Activated T-helper 9 cell treated with anti-CD3 and anti-CD28 coated beads, Interleukin-2, amount 50 U/mL, for 16 hours (primary cell): Measurements from ENCODE around the gene ASCC1.

Source experiments
- DNase-seq: peaks from one replicate; pipeline ENCODE4 v3.0.0-alpha.2; 2020; ENCODE audit warnings: low read depth

Gene ASCC1

DNA sequence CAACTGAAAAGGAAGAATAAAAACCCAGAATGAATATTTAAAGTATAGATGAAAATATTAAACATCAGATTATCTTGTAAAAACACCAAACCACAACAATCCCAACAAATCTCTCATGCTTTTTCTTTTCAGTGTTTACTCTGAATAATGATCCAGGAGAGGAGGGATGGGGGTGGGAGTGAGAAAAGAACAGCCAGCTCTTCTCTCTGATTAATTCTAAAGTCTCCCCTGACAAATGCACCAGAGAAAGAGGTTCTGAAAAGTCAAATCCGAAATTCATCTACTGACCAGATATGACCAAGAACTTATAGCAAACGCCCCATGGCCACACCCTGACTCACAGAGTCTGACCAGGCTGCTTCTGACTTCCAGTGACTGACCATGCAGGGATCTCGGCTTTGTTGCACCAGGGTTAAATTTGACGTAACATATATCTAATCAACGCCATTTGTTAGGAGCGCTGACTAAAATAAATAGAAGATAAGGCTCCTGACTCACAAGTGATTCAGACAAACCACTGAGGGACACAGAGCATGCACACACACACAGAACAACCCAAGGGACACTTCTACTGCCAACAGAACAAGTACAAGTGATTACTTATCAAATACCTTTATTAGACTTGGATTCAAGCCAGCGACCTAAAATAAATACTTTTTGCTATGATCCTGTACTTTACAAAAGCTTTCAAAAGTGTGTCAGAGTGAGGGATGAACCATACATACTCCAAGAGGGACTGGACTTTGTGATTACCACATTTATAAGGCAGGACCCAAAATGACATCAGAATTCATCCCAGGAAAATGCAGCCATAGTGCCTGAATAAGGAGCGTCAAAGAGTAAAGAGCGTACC lies 118.4 kb downstream of the ASCC1 start:
- no peak for DNase-seq

DNA sequence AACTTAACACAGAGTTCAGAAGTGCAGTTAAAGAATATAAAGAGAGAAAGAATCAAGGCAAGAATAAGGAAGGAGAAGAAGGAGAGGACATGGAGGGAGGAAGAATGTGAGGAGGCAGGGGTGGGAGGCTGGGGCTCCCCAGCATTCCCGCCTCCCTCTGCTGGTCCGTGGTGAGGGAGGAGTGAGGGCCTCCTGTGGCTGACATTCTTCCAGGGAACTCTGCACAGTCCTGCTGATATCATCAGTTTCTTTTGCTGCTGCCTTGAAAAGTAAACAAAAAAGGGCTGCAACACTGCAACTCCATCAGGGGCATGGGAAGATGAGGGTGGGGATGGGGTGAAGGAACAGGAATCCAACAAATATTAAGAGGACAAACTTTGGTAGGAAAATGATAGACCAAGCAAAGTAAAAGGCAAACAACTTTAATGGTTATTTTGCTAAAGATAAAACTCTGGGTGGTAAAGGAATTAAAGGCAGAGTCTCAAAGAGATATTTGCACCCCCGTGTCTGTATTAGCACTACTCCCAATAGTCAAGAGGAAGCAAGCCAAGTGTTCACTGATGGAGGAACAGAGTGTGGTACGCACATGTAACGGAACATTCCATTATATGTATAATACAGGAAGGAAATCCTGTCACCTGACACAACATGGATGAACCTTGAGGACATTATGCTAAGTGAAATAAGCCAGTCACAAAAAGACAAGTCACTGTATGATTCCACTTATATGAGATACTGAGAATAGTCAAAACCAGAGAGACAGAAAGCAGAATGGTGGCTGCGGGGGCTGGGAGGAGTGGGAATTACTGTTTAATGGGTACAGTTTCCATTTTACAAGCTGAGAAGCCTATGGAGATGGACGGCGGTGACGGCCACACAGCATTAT lies 119.7 kb downstream of the ASCC1 start:
- DNase-seq = no peak

DNA sequence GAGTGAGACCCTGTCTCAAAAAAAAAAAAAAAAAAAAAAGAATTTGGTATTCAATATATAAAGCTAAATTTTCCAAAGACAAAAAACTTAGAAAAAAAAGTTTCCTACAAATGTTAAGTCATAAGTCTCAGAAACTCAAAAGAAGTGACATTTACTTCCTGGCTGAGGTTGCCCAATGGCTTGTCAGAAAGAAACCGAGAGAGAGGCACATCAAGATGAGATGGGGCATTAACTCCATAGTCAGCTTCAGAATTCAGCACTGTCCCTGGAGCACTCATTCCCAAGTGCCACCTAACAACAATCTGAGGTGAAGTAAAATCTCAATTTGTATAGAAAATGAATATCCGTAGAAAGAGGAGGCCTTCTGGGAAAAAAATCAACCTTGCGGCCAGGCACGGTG lies 120.9 kb downstream of the ASCC1 start:
- no peak for DNase-seq

DNA sequence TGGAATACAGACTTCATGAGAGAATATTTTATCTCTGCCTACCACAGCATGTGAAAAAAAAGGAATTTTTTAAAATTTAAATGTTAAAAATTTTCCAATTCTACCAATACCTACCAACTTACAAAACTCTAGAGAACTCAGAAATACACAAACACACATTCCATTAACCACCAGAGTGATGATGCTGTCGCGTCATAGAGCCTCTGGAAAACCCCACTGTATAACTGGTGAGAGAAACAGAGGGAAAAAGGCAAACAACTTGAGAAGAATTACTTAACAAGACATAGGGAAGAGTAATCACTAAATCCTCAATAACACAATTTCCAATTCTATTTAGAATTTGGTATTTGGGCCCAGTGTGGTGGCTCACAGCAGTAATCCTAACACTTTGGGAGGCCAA lies 121.5 kb downstream of the ASCC1 start:
- no peak for DNase-seq

DNA sequence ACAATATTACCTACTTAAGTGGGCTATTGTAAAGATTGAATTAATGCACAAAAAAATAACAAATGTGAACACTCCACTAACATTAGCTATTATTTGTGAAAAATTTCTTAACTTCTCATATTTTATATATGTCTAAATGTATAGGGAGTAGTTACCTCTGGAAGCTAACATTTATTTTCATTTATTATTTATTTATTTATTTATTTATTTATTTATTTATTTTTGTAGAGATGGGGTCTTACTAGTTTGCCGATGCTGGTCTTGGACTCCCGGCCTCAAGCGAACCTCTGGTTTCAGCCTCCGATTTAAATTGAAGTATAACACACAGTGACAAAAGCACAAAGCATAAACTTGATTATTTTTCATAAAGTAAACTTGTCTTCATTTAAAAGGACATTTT lies 122.6 kb downstream of the ASCC1 start:
- no peak for DNase-seq

DNA sequence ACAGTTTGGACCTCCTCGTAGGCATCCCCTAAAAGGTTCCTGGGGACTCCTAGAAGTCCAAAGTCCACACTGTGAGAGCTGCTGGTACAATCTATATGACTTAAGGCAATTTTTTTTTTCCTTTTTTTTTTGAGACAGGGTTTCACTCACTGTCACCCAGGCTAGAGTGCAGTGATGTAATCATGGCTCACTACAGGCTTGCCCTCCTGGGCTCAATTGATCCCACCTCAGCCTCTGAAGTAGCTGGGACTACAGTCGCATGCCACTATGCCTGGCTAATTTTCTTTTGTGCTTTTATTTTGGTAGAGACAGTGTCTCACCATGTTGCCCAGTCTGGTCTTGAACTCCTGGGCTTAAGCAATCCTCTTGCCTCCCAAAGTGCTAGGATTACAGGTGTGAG lies 123.1 kb downstream of the ASCC1 start:
- DNase-seq = no peak

DNA sequence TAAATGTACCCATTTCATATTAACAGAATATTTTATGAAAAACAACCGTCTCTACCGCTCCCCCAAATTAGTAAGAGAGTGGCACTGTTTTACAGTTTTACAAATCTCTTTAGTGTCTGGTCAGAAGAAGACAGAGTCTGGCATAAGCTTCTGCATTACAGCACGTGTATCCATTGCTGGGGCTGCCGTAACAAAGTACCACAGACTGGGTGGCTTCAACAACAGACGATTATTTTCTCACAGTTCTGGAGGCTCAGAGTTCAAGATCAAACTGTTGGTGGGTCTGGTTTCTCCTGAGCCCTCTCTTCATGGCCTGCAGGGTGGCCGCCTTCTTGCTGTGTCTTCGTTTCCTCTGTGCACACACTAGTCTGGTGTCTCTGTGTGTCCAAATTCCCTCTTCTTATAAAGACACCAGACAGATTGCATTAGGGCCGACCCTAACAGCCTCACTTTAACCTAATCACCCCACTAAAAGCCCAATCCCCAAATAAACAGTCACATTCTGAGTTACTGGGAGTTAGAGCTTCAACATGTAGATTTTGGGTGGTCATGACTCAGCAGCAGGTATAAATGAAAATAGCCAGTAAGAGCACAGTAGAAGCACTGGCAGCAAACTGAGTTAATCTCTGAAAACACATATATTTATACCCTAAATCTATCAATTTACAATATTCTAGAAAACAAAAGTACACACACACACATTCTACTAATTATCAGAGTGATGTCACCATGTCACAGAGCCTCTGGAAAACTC lies 123.7 kb downstream of the ASCC1 start:
- DNase-seq = no peak

DNA sequence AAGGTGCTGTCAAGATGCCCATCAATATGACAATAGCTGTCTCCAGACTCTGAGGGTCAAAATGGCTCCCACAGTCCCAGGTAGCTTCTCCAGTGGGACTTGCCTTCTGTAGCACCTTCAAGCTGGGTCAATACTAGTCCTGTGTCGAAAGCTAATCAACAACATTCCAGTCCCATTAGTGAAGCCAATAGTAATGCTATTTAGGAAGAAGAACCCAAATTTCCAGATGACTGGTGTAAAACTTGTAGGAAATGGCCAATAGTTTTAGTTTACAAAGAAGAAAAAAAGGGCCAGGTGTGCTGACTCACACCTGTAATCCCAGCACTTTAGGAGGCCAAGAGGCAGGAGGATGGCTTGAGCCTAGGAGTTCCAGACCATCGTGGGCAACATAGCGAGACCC lies 125.8 kb downstream of the ASCC1 start:
- DNase-seq = no peak

DNA sequence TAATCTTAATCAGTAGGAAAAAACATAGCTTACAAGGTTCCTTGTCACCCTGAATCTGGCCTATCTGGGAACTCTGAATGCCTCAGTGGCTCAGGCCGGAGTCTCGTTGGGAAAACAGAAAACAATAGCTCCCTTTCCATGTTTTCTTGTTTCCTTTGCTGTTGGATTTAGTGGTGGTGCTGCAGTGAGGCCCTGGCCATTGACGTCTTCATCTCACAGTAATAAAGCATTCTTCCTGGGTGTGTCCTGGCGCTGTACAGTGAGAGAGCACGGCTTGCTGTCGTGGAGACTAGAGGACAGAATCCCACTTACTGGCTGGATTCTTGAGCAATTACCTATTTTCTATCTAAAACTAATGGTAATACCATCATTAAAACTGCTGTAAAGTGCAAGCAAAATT lies 126.5 kb downstream of the ASCC1 start:
- no peak for DNase-seq

DNA sequence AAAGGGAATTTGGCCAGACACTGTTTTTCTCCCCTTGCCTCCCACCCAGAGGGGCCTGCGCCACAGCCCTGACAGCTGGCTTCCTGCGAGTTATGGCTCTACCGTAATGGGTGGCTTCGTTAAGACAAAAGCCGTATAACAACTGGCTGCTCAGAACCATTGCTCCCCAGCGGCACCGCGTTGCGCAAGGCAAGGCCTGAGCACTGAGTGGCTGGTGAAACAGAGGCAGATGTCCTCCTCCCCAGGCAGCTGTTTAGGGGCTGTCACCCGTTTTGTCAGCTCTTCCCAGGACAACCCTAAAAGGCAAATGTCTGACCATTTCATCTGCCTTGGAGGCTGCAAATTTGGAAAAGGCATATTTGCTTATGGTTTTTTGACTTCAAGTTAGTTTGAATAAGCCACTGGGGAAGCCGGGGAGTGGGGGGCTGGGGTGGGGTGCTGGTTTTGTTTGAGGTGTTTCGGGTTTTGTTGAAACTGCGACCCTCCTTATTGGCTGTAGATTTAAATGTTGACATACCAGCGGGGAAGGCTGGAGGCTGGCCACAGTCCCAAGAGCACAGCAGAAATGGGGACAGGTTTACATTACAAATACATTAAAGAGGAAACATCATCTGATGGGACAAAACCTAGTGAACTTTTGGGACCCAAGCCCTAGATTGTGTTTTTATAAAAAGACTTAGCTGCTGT lies 127.0 kb downstream of the ASCC1 start:
- peak; percentile 37 for DNase-seq

DNA sequence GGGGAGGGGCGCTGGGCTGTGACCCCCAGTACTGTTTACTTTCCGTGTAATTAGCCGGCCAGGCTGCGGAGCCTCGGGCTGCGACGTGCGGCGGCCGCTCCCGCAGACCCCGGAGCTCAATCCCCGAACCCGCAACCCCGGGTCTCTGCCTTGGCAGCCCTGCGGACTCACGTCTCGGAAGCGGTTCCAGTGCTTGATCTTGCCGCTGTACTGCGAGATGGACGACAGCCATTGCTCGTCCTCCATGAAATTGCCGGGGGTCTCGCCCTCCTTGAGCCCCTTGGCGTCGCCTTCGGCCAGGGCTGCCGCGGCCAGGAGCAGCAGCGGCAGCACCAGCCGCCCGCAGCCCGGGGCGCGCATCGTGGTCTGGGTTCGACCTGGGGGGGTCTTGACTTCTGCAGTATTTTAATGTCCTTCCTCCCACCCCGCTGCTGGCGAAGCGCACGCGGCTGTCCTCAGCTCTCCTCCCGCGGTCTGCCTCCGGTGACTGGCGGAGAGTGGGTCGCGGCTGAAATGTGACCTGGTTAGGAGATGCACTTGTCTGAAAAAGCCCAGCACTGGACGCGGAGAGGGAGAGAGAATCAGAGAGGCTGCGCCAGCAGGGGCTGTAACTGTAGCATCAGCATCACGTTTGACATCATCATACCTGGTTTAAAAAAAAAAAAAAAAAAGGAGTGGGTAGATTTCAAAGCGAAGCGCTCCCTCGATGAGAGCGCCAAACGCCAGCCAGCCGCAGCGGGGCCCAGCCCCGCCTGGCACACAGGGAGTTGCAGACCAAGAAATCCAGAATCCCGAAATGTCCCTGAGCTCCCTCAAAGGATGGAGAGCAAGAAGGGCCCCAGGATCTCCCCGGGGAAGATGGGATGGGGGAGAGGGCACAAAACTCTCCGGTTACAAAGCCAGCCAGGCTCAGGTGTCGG lies 127.8 kb downstream of the ASCC1 start, which contains the start of gene SPOCK2:
SPOCK2 (minus strand) TSS at position 583 of the 920 bp plus-strand sequence; CDS start at position 360, 223 bp downstream.
- DNase-seq = peak; percentile 62

DNA sequence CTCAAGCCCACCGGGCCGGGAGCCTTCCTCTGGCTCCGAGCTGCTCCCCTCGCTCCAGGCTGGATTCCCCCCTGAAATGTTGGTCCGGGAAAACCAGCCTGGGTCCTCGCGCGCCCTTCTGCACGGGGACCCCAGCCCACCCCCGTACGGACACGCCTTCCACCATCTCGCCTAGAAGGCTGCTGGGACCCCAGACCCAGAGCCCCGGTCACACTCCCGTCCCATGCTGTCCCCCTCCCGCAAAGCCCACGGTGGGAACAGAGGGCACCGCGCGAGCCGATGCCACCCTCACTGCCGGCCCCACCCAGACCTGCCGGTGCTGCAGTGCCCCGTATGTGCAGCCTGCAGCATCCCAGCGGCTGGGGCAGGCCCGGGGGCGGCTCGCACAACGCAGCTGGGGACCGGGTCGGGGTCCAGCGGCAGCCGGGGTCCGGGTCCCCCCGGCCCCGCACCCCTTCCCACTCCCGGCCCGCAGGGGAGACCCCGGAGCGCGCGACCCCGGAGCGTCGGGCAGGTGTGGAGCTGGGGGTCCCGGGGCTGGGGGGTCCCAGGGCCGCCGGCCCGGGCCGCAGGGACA lies 128.6 kb downstream of the ASCC1 start:
- no peak for DNase-seq

DNA sequence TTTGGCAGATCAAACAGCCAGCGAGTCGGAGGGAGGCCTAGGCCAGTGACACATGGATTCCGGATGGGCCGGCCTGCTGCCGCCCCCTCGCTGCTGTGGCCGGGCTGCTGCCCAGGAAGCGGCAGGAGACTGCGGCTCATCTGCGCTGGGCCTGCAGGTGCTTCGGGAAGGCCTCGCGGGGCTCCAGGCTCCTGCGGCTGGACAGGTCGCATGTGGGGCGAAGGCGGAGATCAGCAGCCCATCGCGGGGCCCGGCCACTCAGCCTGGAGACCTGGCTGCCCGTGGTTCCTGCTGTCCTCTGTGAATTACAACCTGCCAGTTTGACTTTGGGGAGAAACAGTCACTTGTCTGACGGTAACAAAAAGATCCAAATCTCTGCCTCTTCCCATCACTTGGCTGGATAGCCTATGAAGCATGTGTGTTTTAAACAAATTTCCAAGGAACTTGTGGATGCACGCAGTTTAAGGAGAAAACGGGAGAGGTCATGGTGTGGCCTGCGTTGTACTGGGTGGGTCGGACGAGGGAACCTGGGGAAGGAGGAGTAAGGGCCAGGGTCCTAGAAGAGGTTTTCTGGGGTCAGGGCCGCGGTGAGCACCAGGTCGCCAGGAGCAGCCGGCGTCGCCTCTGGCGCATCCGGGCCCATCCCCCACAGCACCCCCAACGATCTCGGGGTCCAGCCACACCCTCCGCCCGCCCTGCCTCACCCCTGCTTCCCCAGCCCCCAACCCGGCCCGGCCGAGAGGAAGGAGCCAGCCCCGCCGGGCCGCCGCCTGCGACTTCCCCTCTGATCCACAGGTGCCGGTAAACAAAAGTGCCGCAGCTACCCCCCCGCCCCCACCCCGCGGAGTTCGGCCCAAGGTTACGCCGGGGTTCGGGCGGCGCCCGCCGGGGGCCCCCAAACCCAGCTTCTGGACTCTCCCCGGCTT lies 129.3 kb downstream of the ASCC1 start:
- DNase-seq = peak; percentile 45

DNA sequence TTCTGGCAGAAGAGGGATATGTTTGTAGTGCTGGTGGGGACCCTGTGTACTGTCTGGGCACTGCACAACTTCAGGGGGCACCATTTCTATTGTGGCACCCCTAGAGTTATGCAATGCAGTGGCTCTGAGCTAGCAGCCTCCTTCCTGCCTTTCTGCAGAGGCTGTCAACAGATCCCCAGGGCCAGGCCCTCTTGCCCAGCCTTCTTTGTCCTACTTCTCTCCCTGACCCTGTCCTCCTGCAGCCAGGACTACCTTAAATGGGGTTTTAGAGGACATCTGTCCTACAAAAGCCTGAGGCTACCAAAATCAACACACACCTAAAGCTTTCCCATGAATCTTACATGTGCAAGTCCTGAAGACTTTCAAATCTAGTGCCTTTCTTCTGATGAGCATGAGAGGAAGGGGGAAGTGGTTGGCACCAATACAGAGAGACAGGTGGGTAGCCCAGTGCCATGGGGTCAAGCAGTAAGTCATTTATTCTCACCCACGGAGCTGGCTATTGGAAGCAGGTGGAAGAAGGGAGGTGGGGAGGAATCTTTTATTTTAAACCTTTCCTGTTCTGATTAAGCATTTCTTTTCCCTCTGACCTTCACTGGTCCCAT lies 130.1 kb downstream of the ASCC1 start:
- DNase-seq = no peak

DNA sequence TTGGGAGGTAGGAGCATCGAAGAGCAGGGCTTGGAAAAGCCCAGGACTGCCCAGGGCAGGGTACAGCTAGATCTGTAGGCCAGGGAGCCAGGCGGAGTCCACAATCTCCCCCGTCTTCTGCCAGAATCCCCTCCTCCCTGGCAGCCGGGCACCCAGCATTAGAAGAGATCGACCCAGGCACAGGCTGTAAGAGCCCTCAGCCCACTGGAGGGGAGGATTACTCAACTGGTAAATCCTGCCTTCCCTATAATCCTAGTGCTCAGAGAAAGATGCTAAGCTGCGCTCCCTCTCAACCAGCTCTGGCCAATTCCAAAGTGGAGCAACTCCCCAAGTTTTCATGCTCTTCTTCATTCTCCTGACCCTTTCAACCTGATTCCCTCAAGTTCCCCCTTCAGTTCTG lies 130.9 kb downstream of the ASCC1 start:
- DNase-seq = no peak

DNA sequence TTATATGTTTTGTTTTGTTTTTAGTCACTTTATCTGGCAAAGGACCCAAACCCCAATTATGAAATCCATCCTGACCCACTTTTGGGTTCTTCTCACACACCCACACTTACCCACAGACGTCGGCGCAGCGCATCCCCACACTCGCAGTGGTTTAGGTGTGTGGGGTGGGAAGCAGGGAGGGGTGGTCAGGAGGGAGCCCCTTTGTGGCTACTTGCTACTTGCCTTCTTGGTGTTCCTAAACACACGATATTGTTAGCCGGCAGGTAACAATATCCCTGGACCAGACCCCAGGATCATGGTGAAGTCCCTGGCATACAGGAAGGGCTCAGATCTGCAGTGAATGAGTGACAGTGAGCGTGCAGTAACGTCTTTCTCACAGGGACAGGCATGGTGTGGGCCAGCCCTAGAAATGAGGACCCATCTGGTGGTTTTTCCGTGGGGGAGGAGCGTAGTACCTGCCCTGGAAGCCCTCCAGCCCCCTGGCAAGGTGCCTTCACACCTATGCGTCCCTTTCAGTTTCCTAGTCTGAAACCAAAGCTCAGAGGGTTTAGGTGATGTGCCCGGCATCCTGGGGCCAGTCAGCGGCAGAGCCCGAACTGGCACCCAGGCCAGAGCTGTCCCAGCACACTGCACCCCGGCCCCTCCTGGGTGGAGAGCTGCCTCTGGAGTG lies 132.2 kb downstream of the ASCC1 start:
- peak; percentile 60 for DNase-seq

DNA sequence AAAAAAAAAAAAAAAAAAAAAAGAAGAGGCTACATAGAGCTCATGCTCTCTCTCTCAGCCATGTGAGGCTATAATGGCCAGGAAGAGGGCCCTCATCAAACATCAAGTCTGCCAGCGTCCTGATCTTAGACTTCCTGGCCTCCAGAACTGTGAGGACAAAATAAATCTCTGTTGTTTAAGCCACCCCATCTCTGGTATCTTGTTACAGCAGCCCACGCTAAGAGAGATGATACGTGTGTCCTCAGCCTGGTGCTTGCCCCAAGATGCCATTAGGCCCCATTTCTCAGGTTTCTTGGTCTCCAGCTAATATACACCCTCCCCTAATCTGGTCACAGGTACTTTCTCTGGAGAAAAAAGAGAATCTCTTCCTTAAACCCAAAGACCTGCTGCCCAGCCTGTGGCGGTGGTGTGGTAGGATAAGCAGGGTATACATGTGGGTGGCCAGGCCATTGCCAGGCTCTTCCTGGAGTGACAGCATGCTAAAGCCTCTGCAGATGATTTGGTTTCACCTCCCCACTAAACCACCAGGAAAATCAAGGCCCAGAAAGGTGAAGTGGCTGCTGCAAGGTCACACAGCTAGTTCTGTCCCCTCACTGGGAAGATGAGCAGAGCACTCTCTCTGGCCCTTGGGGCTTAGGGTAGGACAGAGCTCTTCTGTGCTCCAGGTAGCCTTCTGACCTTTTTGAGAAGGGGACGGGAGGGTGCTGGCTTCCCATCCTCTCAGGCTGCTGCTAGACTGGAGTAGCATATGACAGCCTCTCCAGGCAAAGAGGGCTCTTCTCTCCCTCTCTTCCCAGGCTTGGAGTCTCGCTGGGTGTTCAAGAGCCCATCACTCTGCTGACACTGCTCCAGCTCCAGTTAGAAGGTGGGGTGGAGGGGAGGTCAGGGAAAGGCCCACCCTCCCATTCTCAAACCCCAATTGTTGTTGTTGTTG lies 133.0 kb downstream of the ASCC1 start:
- no peak for DNase-seq
